HPDE6-E6E7 (cell line): ENCODE results near the gene CDHR2.

Source experiments
- DNase-seq: peaks from one replicate; pipeline ENCODE4 v3.0.0; 2011; ENCODE audit warnings: missing footprints; ENCODE audit errors: extremely low spot score

Gene CDHR2

GRCh38 chr5:176619203-176619568 is 70.0 kb downstream of the CDHR2 start:
- peak; percentile 95 for DNase-seq

GRCh38 chr5:176619569-176620332 is 70.6 kb downstream of the CDHR2 start:
- no peak for DNase-seq

DNA sequence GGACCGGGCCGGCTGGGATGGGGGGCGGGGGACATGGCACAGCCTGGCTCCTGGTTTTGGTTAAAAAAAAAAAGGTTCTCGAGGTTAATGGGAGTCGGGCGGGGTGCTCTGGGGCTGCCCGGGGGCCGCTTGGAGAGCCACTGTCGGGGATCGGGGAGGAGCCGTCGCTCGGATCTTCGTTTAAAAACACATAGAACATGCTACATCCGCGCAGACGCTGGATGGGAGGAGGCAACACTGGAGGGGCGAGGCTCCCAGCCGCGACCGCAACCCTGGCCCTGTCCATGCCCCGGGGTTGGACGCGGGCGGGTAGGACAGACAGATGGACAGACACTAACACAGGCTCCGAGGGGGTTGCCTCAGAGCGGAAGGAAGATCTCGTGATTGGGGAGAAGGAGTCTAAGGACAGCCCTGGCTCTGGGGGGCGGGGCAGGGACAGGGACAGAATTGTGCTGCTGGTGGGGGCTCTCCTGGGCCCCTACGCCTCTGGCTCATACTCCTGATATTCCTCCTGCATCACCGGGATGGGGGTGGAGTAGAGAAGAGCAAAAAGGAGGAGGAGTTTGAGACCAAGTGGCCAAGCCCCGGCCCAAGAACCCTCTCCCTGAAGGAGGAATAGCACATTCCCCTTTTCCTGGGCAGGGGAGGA is 71.3 kb downstream of the CDHR2 start:
- no peak for DNase-seq

DNA sequence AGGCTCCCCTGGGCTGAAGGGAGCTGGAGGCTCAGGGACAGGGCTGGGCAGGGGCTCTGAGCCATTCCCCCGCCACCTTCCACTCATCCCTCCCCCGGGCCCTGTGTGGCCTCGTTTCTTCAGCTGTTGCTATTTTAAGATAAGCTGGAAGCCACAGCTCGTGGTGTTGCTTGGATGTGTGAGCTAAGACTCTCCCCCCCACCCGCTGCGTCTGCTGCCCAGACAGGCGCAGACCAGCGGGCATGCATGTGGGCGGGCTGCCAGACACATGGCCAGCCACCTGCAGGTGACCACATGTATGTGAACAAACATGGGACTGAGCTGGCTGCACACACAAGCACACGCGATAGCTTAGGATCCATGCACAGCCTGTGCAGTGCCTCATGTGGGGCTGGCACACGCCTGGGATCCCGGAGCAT is 72.5 kb downstream of the CDHR2 start:
- DNase-seq = no peak

DNA sequence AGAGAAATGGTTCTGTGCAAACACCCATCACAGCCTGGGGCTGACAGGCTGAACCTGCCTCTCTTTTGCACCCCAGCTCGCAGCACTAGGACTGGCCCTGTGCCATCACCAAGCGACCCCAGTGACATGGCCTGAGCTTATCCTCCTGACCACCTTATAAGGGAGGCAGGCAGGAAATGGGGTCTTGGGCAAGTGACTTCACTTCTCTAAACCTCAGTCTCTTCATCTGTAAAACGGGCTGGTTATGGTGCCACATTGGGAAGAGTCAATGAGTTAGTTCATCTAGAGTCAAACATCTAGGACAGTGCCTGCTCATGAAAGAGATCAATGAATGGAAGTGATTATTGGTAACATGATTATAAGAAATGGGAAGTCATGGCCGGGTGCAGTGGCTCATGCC is 75.0 kb downstream of the CDHR2 start:
- no peak for DNase-seq

- no peak for DNase-seq
Observed at GRCh38 chr5:176624938-176625337, 75.8 kb downstream of the CDHR2 start.

DNA sequence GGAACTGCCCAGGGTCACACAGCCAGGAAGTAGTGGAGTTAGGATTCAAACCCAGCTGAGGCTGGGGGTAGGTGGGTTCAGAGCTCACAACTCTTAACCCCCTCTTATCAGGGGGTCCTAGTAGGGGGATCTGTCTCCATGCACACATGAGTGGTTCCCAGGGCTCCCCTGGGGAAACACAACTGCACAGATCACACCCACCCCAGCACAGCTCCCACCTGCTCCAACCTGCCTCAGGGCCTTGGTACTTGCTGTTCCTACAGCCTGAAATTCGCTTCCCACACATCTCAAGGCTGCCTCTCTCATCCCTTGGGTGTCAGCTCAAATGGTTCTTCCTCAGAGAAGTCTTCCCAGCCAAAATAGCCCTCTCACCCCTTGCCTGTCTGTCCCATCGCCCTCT is 76.4 kb downstream of the CDHR2 start:
- no peak for DNase-seq

DNA sequence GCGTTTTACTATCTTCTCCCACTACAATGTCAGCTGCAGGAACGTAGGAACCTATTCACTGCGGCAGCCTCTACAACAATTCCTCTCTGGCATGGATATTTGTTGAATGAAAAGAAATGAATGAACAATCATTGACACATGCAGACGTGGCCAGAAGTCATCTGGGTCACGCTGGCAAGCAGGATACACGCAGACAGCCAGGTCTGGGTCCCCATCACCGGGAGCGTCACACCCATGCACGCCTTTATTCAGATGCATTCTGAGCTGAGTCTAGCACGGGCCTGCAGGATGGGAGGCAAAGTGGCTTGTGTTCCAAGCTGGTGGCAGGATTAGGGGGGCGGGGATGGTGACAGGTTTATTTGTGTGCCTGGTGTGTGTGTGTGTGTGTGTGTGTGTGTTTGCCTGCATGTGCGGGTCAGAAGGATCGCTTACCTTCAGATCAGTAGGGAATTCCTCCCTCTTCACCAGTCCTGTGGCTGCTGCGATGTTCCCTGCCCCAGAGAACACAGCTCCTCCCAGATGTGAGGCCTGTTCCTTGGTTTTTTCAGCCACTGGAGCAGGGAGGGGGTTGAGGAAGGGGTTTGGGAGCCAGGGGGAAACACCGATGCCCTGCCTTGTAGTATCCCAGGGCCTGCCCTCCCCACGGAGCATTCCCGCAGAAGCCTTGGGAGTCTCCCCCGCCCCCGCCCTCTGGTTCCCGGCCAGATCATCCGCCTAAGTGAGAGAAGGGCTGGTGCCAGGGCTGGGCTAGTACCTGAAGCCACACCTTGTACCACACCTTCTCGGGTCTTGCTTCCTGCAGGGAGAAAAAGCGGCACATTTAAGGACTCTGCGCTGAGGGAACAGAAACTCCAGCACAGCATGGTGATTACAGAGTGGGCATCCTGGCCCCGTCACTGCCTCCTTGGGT is 77.1 kb downstream of the CDHR2 start:
- peak; percentile 70 for DNase-seq

DNA sequence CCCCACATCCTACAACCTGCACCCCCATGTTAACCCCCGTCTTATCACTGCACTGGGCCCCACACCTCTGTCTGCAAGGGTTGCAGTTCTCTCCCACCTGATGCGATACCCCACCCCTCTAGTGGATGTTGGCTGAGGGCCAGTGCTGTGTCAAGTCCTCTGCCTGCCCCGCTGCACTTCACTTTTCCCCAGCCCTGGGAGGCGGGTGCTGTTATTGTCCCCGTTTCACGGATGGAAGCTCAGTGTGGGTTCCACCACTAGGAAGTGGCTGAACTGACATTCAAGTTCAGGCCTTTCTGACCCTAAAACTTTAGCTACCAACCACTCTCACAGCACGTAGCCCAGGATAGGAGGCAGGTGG is 77.7 kb downstream of the CDHR2 start:
- DNase-seq = no peak

GRCh38 chr5:176627582-176627981 is 78.4 kb downstream of the CDHR2 start:
- no peak for DNase-seq

GRCh38 chr5:176628406-176629228 is 79.5 kb downstream of the CDHR2 start:
- no peak for DNase-seq

DNA sequence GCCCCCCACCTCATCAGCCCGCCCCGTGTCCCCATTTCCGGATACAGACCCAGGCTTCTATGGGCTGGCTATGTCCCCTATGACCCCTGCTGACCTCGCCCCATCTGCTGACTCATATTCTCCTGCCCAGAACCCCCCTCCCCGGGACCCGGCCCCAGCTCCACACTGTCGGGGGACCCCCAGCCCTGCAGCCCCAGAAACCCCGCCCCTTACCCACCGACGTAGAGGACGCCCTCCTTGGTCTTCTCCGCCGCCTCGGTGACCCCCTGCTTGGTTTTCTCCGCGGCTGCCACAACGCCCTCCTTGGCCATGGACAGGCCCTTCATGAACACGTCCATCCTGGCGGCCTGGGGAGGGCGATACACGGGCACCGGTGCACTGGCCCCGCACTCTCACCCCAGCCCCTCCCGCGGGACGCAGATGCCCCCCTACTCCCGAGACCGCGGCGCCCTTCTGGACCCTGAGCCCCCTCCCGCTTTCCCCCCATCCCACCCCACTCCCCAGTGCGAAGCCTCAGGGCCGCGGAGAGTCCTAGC is 80.2 kb downstream of the CDHR2 start:
- DNase-seq = no peak

- no peak for DNase-seq
Observed at GRCh38 chr5:176629853-176630680, 80.9 kb downstream of the CDHR2 start, which contains the start of the genes EIF4E1B and SNCB. TSS of gene EIF4E1B (plus strand) at chr5:176630675. CDS start at chr5:176642788, 12,113 bp downstream. TSS of gene SNCB (minus strand) at chr5:176630534. CDS start at chr5:176629654, 880 bp downstream.

DNA sequence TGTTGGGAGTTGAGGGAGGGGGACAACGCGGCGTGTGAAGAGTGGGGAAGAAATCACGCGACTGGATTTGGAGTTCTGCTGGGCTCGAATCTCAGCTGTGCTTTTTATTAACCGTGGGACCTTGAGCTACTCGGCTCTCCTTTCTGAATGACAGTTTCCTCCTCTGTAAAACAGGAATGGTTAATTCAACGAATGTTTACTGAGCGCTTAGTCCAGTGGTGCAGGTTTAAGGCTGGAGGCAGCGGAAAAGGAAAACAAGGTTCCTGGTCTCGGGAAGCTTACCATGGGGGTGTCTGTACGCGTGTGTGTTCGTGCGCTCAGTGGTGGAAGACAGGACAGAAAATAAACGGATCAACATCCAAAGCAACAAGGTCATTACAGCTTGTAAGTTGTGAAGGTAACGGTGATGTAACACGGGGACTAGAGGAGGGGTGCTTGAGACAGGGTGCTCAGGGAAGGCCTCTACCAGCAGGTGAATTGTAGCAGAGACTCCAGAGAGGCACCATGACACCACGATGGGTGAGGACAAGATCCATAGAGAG is 81.6 kb downstream of the CDHR2 start:
- no peak for DNase-seq

DNA sequence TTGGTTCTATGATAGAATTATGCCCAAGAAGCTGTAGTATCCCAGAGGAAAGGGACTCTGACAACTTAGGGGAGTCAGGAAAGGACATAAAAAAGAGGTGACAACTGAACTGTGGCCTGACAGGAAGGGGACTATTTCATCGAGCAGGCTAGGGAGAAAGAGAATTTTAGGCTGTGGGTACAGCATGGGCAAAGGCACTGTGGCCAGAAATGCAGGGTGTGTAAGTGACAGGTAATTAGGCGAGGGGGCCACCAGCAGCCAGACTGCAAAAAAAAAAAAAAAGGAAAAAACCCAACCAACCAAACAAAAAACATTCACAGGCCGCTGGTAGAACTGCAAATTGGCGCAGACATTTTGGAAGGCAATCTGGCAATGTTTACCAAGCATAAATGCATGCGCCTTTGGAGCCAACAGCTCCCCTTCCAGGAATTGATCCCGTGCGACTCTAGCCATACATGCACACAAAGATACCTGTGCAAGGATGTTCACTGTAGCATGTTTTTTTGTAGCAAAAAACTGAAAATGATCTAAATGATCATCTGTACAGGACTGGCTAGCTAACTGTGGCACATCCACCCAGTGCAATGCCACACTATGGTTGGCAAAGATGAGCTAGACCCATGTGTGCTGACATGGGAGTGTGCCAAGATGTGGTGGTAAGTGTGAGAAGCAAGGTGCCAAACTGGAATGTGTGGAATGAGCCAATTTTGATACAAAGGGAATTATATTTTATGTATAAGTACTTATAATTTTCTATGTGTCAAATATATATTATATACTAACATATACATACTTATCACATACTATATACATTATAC is 82.5 kb downstream of the CDHR2 start:
- no peak for DNase-seq

GRCh38 chr5:176632745-176633144 is 83.6 kb downstream of the CDHR2 start:
- DNase-seq = no peak

GRCh38 chr5:176633598-176633997 is 84.5 kb downstream of the CDHR2 start:
- no peak for DNase-seq

GRCh38 chr5:176636426-176636825 is 87.3 kb downstream of the CDHR2 start:
- DNase-seq = no peak

DNA sequence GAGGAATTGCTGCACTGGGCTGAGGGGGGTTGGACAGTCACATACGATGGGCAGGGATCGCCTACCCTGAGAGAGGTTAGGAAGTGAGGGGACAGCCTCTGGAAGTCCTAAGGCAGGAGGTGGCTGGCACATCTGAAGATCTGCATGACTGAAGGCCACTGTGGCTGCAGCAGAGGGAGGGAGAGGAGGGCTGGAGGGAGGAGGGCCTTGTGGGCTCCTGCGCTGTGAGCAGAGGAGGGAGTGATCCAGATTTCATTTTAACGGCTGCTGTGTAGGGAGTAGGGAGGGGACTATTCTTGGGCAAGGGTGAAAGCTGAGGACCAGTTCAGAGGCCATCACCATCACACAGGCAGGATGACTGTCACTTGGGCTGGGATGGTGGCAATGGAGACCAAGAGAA is 88.4 kb downstream of the CDHR2 start:
- DNase-seq = no peak
